NCI-H748 treated with DMSO at 0.1 percent for 48 hours (cell line): ENCODE results near the gene LUZP1.

Experiments
- DNase-seq: peaks from one replicate; lab custom pipeline; 2025; lab: John Stamatoyannopoulos, UW

LUZP1 gene

GRCh38 chr1:23116921-23117699 is 51.5 kb downstream of the LUZP1 start:
- DNase-seq = no peak

- DNase-seq = no peak
Measured at GRCh38 chr1:23116216-23116836, 52.3 kb downstream of the LUZP1 start.

DNA sequence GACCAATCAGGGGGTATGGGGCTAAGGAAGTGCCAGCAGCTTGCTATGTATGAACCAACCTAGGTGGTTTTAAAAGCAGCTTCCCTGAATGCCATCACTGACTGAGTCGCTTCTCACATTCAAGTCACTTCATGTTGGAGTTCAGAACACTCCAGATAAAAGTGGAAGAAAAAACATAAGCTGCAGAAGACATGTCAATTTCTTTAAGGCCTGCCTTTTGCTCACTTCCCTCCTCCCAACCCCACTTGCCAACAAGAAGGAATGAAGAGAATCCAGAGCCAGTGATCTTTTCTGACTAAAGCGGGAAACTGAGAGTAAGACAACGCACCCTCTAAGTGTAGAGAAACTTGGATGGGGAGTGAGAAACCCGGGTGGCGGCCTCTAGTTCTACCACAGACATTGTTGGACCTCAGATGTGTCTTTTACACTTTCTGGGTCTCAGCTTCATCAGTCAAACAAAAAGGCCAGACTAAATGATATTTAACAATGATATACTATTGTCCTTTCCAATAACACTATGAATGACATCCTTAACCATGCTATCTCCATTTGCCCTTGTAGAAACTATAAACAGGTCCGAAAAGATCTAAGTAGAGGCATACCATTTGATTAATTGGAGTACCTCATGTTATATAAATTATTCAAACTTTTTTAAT is 54.1 kb downstream of the LUZP1 start:
- no peak for DNase-seq

DNA sequence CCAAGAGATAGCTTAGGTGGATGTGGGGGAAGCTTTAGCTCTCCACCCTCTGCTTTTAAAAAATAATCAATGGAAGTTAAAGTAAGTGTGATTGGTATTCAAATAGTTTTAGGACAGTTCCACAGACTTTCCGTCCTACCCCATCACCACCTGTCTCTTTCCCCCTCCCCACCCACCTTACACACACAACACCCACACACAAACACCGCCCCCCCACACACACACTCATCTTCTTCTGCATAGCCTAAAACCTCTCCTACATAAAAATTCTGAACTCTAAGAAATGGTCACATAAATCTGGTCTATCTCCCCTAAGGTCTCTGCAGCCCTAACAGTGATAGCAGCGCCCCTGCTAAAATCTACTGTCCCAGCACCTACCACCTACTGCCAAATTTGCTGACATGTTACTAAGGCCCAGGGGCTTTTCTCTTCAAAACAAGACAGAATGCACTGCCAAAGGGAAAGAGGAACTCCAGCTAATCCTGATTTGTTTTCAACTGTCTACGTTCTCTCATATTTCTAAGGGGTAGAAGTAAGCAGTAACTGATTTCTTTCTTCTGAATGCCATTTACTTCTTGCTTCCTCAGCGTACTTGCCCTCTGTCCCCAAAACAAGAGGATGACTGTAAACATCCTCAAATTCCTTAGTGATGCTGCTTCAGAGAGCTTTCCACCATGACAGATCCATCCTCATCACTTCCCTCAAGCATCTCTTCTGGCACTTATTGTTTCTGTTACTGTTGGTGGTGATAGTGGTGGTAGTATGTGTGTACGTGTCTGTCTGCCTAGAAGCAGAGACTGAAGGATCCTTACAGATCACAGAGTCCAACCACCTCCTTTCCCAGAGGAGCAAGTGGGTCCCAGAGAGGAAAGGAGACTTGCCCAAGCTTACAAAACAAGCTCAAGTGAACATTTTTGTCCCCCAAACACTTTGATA is 56.8 kb downstream of the LUZP1 start:
- no peak for DNase-seq

DNA sequence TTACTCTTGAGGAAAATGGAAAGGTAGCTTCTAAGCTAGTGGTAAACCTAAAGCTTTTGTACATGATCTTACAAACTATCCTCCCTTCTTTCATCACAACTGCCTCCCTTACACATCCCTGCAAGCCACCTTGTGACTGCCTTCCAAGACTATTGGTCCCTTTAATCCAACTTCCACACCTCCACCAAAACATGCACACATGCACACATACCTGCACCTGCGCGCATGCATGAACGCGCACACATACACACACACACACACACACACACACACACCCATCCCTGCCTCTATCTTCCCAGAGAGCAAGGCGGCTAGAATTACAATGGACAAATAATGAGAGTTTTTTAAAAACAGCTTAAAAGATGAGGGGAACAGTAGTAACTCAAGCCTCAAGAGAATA is 58.3 kb downstream of the LUZP1 start:
- DNase-seq = no peak

GRCh38 chr1:23108918-23109533 is 59.6 kb downstream of the LUZP1 start:
- DNase-seq = no peak

GRCh38 chr1:23103001-23103889 is 65.4 kb downstream of the LUZP1 start:
- DNase-seq = no peak

DNA sequence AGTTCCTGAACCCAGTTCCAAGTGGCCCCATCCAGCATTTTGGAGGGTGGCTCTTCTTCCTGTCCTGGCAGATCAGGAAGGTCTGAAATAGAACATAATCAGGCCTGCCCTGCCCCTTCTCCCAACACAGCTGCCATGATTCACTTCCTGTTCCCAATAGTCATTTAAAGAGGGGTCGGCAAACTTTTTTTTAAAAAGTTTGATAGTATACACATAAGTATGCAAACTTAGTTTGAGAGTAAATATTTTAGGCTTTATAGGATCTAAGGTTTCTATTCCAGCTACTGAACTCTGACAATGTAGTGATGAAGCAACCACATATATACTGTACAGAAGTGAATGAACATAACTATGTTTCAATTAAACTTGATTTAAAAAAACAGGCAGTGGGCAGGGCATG is 66.4 kb downstream of the LUZP1 start:
- DNase-seq = no peak

GRCh38 chr1:23101887-23102286 is 66.8 kb downstream of the LUZP1 start:
- no peak for DNase-seq

GRCh38 chr1:23101101-23101827 is 67.4 kb downstream of the LUZP1 start:
- no peak for DNase-seq

DNA sequence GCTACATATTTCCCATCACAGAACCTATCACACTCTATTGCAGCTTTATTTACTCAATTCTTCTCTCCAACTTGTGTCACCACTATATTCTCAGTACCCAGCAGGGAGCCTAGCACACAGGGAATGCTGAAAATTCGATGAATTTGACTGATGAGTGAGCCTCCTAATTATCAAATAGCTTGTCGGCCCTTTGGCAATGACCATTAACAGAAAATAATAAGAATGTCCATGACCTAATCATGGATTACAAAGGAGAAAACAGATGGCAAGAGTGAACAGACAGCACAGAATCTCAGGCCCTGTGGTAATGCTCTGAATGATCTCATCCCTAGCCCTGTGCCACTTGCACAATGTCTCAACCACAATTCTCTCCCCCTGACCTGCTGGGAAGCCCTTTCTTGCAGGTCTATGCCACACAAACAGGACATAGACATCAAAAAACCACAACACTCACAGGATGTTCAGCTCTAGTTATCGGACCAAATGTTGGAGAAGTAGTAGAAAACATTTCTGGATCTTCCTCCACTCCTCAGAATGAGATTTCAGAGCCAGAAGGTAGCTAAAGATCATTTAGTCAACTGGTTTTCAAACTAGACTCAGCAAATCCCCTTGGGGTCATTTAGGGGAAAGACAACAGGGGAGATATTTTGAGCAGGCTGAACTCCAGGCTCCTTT is 68.4 kb downstream of the LUZP1 start:
- no peak for DNase-seq

DNA sequence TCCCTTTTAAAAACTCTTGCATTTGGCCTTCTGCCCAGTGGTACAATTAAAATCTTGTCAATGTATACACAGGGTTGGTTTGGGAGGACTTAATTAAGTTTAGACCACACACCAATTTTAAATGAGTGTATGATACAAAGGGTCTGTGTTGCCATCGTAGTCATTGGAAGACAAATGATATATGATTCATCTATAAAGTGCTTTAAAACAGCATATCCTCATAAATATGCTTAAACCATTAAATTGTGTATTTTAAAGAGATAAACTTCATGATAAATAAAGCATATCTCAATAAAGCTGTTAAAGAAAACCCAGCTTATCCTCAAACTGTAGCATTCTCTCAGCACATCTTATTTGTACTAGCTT is 69.5 kb downstream of the LUZP1 start:
- DNase-seq = no peak

DNA sequence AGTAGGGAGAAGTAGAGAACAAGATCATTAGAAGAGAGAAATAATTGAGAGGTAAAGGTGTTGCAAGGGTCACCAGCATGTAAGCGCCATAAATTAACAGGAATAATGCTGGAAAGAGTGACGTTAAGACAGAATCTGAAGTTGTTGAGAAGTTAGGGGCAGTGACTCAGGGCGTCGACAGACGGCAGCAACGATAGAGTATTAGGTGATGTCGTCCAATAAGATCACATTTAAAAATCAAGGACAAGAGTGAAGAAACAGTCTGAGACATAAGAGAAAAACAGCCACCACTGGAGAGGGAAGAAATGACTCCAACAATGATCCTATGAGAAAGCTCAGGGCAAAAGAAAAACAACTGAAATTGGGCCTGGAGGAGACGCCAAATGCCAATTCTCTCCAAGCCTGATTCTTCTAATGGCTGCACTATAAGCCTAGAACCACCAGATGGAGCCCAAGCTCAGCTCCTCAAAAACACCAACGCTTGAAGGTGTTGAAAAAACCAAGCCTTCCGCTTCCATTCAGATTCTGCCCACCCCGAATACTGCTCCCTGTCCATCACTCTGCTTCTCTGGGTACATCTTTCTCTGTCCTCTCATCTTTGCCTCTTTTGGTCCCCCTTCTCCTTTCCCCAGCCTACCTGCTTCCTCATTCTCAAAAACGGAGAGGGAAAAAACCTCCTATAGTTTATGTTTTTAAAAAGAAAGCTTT is 70.0 kb downstream of the LUZP1 start:
- DNase-seq = peak; percentile 45

GRCh38 chr1:23097316-23097715 is 71.3 kb downstream of the LUZP1 start:
- no peak for DNase-seq

GRCh38 chr1:23092447-23092846 is 76.2 kb downstream of the LUZP1 start:
- DNase-seq = no peak

DNA sequence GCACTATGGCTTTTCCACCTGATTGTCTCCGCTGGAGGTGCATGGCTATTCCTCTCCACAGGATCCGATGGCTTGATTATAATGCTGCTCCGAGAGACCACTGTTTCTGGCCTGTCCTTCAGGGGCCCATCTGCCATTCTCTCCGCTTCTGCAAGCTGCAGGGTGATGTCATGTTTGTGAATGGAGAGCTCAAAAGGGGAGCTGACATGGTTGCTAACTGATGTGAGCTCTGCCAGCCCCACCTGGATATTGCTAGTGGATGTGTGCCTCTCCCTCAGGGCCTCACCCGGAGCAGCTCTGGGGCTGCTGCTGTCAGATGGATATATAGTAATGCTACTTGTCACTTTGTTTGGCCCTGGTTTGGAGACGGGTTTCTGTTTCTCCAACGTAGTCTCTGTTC is 77.1 kb downstream of the LUZP1 start:
- no peak for DNase-seq

DNA sequence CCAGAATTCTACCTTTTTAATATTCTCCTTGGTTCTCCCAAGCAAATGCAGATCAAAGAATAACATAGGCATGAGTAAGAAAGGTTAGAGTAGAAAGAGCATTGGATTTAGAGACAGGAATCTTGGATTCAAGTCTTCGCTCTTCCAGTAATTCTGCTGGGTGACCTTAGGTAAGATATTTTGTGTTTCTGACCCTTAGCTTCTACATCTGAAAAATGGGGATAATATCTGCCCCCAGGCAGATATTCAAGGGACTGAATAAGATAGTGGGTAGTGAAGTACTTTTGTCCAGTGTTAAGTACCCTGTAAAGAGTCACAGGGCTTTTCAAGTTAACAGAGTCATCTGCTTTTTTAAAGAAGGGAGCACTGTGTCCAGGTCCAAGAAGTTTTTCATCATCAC is 78.6 kb downstream of the LUZP1 start:
- DNase-seq = no peak

GRCh38 chr1:23088027-23088426 is 80.6 kb downstream of the LUZP1 start:
- no peak for DNase-seq

DNA sequence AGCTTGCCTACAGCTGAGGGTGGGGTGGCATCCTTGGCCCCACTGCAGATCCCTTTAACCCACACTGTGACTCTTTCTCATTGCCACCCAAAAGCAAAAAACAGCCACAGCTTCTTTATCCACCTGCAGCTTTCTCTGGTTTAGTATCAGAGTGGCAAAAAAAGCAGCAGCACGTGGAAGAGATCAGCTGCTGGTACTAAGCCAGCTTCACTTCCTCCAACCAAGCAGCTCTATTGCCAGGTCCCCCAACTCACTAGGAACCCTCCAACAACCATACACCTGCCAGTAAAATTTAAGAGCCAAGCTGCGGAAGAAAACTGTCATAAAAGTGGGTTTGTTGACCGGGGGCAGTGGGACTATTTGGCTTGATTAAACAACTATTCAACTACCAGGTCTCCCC is 83.0 kb downstream of the LUZP1 start:
- no peak for DNase-seq
